ENCODE measurements around the gene PRH2. TPM values are rescaled to one million over a fixed set of nuclear protein-coding genes. Genes with fewer than 3 reads are reported as not detected.

The PRH2 gene
- total RNA-seq, 1 donor, result not detected

DNA sequence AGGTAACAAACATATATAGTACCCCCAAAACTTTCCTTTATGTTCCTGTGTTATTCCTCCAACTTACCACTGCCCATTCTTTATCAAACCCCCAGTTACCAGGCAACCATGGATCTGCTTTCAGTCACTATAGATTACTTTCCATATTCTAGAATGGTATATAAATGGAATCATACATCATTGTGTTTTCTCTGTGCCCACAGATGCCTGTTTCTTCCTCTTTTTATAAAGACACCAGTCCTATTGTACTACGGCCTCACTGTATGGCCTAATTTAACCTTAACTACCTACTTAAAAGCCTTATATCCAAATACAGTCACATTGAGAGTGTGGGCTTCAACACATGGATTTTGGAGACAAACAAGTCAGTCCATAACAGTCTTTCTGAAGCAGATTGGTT lies 7.5 kb downstream of the PRH2 start:
- TF ChIP-seq, protein P1, sequence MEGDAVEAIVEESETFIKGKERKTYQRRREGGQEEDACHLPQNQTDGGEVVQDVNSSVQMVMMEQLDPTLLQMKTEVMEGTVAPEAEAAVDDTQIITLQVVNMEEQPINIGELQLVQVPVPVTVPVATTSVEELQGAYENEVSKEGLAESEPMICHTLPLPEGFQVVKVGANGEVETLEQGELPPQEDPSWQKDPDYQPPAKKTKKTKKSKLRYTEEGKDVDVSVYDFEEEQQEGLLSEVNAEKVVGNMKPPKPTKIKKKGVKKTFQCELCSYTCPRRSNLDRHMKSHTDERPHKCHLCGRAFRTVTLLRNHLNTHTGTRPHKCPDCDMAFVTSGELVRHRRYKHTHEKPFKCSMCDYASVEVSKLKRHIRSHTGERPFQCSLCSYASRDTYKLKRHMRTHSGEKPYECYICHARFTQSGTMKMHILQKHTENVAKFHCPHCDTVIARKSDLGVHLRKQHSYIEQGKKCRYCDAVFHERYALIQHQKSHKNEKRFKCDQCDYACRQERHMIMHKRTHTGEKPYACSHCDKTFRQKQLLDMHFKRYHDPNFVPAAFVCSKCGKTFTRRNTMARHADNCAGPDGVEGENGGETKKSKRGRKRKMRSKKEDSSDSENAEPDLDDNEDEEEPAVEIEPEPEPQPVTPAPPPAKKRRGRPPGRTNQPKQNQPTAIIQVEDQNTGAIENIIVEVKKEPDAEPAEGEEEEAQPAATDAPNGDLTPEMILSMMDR (IDR thresholded peaks at IDR 0.05; ENCODE audit: insufficient read depth, low read length), result no peak
- DNase-seq (ENCODE audit: low read depth), result no peak
- H3K4me3 ChIP-seq (ENCODE audit: low read depth, low read length), result no peak overlapping the region

- H3K4me3 ChIP-seq (ENCODE audit: low read depth, low read length), result no peak within 1 kb of the TSS
- TF ChIP-seq, protein P1 (IDR thresholded peaks at IDR 0.05; ENCODE audit: insufficient read depth, low read length), result no peak
- DNase-seq (ENCODE audit: low read depth), result no peak
These were observed 10.1 kb downstream of the PRH2 start, which contains the start of gene TAS2R14 for GRCh38 chr12:10939163-10939562. Gene TAS2R14, minus strand, starts transcription at chr12:10939263. Its CDS starts 56 bp downstream, at chr12:10939207.

DNA sequence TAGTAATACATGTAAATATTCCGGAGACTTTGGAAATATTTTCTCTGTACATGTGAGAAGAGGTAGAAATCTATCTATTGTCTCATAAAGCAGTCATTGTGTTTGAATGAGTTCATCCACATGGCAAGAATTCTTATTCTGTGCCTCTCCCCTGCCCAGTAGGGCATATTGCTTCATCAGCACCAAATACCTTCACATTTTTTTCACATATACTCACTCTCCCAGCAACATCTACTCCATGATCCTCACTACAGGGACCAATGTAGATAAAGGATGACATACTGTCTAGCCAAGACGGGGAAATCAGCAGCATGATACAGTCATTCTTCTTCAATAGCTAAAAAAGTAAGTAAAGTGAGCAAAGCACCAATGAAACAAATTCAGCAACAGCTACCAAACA lies 11.4 kb downstream of the PRH2 start:
- TF ChIP-seq, protein P1 (IDR thresholded peaks at IDR 0.05; ENCODE audit: insufficient read depth, low read length), result no peak
- H3K4me3 ChIP-seq (ENCODE audit: low read depth, low read length), result no peak overlapping the region
- peak; percentile 78 for DNase-seq (ENCODE audit: low read depth)

DNA sequence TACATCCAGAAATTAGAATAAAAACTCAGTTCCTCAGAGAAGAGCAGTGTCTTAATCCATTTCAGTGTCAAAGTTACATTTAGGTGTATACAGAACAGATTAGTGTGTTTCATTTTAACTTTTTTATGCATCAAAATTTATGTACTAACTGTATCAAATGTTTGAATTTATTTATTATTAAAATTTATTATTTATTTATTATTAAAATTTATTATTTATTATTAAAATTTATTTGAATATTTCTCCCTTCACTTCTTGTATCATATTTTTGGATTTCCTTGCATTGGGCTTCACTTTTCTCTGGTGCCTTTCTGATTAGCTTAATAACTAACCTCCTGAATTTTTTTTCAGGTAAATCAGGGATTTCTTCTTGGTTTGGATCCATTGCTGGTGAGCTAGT lies 12.3 kb downstream of the PRH2 start:
- no peak for DNase-seq (ENCODE audit: low read depth)
- H3K4me3 ChIP-seq (ENCODE audit: low read depth, low read length), result no peak overlapping the region
- TF ChIP-seq, protein P1 (IDR thresholded peaks at IDR 0.05; ENCODE audit: insufficient read depth, low read length), result no peak

GRCh38 chr12:10941916-10942607 lies 13.0 kb downstream of the PRH2 start:
- TF ChIP-seq, protein P1 (IDR thresholded peaks at IDR 0.05; ENCODE audit: insufficient read depth, low read length), result no peak
- H3K4me3 ChIP-seq (ENCODE audit: low read depth, low read length), result no peak overlapping the region
- no peak for DNase-seq (ENCODE audit: low read depth)

GRCh38 chr12:10943167-10943566 lies 14.1 kb downstream of the PRH2 start:
- DNase-seq (ENCODE audit: low read depth), result no peak
- TF ChIP-seq, protein P1 (IDR thresholded peaks at IDR 0.05; ENCODE audit: insufficient read depth, low read length), result no peak
- no peak overlapping the region for H3K4me3 ChIP-seq (ENCODE audit: low read depth, low read length)

DNA sequence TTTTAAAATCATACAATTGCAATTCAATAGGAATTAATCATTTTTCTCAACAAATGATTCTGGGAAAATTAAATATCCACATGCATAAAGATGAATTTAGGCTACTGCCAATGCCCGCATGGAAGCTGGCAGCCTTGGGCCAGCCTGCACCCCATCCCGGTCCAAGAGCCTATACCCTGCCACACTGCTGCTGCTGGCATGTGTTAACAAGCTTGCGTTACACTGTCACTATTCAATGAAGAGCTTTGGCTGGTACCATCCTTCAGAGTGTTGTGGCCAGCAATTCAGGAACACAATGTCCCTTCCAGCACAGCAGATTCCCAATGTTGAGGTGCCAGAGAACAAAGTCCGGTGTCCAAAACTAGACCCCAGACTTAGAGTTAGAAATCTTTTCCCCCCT lies 23.6 kb downstream of the PRH2 start:
- TF ChIP-seq, protein P1 (IDR thresholded peaks at IDR 0.05; ENCODE audit: insufficient read depth, low read length), result no peak
- no peak for DNase-seq (ENCODE audit: low read depth)
- no peak overlapping the region for H3K4me3 ChIP-seq (ENCODE audit: low read depth, low read length)
